ENCODE measurements around the gene PLCG1.

PLCG1 gene

GRCh38 chr20:41143354-41143753 is 6.0 kb downstream of the PLCG1 start:
- DNase-seq: no peak

- DNase-seq: no peak
Measured at GRCh38 chr20:41145317-41145716, 8.0 kb downstream of the PLCG1 start.

GRCh38 chr20:41145821-41146620 is 8.7 kb downstream of the PLCG1 start:
- DNase-seq: no peak

GRCh38 chr20:41147767-41148191 is 10.4 kb downstream of the PLCG1 start:
- no peak for DNase-seq

- no peak for DNase-seq
Measured at GRCh38 chr20:41148942-41149341, 11.6 kb downstream of the PLCG1 start.

- DNase-seq: no peak
Measured at GRCh38 chr20:41150664-41151063, 13.3 kb downstream of the PLCG1 start.

GRCh38 chr20:41151134-41151869 is 14.0 kb downstream of the PLCG1 start:
- DNase-seq: no peak

- DNase-seq: no peak
Measured at GRCh38 chr20:41152108-41152757, 14.9 kb downstream of the PLCG1 start.

- no peak for DNase-seq
Measured at GRCh38 chr20:41154436-41155176, 17.3 kb downstream of the PLCG1 start.

GRCh38 chr20:41155261-41155660 is 17.9 kb downstream of the PLCG1 start:
- DNase-seq: no peak

- DNase-seq: no peak
Measured at GRCh38 chr20:41158082-41158625, 20.8 kb downstream of the PLCG1 start.

- DNase-seq: no peak
Measured at GRCh38 chr20:41159547-41159946, 22.2 kb downstream of the PLCG1 start.

GRCh38 chr20:41160686-41161085 is 23.3 kb downstream of the PLCG1 start:
- no peak for DNase-seq

GRCh38 chr20:41161886-41162285 is 24.5 kb downstream of the PLCG1 start:
- DNase-seq: no peak

- DNase-seq: no peak
Measured at GRCh38 chr20:41162396-41162795, 25.1 kb downstream of the PLCG1 start.

- no peak for DNase-seq
Measured at GRCh38 chr20:41163821-41164220, 26.5 kb downstream of the PLCG1 start.

GRCh38 chr20:41165001-41165882 is 27.9 kb downstream of the PLCG1 start:
- DNase-seq: no peak

GRCh38 chr20:41166201-41167117 is 29.1 kb downstream of the PLCG1 start:
- DNase-seq: no peak

GRCh38 chr20:41167118-41167470 is 29.8 kb downstream of the PLCG1 start:
- no peak for DNase-seq

GRCh38 chr20:41167481-41168253 is 30.3 kb downstream of the PLCG1 start:
- DNase-seq: no peak

All from cortex of kidney (tissue), 1 donor.